NCI-H1694 (cell line): Measurements from ENCODE around the gene ITGB7.
"Not testable (repeated sequence)": the region's sequence is repeated elsewhere in the genome, so short reads cannot be mapped to it uniquely, and the experiment has no call there.

Source experiments
- DNase-seq: peaks from one replicate; lab custom pipeline; 2025; lab: John Stamatoyannopoulos, UW

The ITGB7 gene

DNA sequence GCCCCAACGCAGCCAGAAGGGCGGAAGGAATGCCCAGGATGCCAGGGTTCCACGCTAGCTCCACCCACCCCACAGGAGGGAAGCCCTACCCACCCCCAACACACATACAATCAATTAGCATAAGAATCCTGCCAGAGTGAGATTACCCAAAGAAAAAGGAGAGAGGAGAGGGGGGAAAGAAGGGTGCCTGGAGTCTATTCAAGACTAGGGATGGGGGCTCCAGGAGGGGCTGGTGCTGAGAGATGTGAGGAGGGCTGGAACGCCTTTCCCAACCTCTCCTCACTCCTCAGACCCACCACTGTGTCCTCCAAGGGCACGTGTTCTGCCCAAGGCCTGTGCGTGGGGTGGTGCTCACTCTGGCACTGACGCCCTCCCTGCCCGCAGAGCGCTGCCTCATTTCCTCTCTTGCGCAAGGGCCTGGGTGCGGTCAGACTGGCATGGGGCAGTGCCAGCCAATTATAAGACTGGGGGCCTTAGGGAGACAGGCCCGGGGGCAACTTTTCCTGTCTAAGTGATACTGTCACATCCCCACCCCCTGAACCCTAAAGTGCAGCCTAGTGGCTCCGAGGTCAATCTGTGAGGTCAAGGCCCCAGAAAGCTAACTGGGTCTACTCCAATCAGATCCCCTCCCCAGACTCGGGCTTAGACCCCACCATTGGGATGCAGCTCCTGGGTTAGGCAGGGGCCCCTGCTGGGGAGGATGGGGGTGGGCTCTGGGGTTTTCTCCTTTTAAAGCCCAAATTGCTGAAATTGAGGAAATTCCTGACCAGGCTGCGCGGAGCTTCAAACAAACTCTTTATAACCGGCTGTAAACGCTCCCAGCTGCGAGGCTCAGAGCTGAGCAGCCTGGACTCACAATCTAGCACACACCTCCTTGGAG is 10.2 kb upstream of the ITGB7 start:
- DNase-seq = no peak

DNA sequence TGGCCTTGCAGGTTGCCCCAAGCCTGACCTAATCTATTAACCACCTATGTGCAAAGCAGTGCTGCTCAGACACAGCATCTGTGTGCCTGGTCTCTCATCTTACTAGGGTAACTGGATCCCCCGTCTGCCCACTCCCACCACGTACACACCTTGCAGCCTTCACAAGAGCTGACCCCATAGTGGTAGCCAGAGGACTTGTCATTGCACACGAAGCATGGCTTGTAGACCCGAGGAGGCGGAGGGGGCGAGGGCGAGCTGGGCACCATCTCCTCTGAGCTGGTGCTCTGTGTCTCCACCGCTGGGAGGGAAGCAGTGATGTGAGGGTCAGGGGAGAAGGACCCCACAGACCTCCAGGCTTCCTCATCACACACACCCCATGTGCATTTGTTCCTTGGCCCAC is 8.4 kb upstream of the ITGB7 start:
- DNase-seq = no peak

DNA sequence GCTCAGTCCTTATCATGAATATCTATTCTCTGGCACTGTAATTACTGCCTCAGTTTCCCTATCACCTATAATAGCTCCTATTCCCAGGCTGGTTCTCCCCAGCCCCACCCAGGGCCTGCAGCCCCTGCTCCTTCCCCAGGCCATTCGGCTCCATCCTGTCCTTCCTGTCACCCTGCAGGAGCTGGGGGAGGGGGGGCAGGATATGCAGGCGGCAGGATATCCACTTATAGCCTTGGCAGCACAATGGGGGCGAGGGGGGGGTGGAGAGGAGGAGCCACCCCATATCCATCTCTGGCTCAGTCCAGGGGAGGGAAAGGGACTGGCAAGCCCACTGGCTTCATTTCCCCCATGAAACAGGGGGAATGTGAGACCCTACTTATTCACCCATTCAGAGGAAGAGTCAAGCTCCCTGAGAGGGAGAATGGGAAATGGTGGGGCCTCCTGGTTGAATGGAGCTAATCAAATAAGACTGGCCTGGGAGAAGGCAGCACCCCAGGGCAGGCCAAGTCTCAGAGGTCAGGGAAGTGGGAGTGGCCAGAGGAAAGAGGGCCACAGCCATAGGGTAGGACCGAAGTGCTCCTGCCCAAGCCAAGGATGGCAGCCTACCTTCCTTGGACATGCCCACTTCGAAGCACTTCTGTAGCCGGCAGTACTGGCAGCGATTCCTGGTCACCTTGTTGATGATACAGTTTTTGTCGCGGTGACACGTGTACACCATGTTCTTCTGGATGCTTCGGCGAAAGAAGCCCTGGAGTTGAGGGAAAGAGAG is 7.8 kb upstream of the ITGB7 start:
- no peak for DNase-seq

DNA sequence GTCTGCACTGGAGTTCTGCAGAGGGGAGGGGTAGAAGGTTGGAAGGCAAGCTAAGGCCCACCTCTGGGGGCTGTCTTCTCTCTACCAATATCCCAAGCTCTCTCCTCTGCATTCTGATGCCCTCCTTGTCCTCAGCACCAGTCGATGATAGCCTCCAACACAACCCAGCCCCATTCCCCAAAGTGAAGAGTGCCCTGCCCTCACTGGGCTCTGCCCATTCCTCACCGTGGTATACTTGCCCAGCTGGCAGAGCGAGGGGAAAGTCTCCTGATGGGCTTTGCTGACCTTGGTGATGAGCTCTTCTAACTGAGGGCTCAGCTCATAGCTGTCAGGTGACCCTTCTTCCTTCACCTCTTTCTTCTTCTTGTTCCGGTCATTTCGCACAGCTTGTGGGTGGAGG is 7.2 kb upstream of the ITGB7 start:
- no peak for DNase-seq

DNA sequence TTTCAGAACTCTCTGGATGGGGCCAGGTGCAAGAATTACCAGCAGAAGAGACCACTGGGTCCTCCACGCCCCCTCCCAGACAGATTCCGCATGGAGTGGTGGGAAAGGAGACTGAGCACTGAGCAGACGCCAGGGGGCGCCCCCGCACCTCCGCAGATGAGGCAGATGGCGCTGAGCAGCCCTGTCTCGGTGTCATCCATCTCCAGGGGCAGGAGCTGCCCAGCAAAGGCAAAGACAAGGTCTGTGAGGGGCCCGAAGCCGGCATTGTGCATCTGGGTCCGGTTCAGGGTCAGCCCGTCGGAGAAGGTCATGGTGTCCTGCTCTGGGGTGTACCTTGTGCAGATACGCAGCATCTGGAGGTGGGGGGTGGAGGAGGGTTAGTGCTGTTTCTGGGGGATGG is 6.3 kb upstream of the ITGB7 start:
- DNase-seq = peak; percentile 57

DNA sequence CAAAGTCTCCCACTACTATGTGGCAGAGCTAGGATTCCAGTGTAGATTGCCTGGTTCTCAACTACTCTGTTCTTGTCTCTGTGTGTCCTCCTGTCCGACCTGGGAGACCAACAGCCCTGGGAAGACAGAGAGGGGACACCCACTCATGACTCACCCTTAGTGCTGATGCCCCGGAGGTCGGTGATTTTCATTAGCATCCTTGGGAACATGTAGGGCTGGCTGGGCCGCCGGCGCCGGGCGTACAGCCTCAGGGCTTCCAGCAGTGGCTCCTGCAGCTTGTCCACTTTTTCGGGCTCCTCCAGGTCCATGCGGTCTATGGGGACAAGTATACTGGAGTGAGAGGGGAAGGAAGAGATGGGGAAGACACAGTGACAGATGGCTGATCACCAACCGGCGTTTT is 5.9 kb upstream of the ITGB7 start:
- no peak for DNase-seq

DNA sequence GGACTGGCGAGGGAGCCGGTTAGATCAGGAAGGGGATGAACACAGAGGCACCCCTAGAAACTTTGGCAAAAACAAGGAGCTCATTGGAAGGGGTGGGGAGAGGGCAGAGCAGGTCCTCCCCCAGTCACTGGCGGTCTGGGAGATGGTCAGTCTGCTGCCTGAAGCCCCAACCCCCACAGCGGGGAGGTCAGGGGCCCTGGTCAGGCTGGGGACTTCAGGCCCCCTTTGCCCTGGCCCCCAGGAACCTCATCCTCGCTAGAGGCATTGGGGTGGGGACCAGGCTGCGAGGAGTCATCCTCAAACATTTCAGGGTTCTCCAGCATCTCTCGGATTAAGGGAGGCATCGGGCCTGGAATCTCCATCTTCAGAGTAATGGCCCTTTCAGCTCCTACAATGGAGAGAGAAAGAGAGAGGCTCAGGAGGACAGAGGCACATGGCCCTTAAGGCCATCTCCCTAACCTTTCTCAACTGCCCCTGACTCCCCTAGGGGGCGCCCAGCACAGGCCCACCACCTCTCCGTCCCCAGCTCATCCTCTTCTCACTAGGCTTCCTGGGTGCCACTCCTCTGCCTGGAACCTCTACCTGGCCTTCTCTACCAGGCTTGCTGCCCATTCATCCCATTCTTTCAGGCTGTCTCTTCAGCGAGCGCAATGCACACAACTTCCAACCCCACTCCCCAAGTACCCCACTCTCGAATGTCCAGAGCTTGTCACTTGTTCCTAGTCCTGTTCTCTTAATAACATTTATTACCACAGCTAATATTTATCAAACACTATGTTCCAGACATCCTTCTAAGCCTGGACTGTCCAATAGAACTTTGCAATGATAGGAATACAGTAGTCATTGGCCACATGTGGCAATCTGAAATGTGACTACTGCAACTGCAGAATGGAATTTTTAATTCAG is 4.7 kb upstream of the ITGB7 start:
- no peak for DNase-seq

DNA sequence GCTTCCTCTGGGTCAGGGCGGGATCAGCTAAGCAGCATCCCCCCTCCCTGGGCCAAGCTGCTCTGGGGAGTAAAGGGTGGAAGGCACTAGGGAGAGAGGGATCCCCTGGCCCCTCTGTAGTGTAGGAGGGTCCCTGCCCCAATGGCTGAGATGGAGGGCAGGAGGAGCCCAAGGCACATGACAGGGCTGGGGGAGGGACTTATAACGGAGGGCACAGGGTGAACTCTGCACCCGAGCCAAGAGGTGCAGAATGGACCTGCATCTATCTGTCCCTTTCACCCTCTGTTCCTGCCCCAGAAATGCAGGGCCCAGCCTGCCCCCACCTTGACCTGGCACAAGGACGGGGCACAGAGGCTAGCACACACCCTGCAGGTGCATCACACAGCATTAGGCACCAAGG is 3.8 kb upstream of the ITGB7 start:
- DNase-seq = no peak

DNA sequence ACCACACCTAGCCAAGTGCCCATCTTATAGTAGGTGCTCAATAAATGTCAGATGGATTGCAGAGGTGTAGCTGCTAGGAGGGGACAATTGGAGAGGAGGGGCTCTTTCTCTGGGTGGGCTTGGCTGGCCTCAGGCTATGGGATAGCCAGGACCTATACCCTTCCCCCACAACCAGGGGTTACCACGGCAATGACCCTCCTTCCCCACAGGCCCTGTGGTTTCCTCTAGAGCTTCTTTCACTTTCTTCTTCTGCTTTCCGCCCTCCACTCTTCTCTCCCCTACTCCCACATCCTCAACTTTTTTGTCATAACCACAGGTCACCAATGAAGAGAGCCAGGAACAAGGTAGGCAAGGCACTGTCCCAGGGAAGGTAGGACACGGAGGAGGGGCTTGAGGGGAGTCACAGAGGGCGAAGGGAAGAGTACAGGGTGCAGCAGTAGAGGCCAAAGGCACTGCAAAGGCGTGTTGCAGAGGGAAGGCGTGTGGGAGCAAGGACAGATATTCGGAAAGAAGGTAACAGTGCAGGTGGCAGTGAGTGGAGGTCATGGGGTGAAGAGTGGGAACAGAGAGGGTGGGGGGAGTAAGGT is 1.9 kb upstream of the ITGB7 start:
- DNase-seq = no peak

DNA sequence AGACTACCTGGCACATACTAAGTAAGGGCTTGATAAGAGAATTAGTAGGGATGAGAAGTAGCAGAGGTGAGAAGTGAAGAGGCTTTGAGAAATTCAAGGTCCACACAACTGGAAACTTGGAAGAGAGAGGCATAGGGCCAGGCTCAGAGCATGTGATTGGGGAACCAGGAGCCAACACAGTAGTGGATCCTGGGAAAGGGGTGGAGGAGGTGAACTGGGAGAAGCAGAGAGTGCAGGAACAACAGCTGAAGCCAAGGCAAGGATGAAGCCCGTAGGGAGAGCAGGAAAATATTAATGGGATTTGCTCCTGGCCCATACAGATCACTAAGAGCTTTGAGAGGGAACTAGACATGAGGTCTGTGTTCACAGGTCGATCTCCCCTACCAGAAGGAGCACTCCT is 1.4 kb upstream of the ITGB7 start:
- DNase-seq = no peak

DNA sequence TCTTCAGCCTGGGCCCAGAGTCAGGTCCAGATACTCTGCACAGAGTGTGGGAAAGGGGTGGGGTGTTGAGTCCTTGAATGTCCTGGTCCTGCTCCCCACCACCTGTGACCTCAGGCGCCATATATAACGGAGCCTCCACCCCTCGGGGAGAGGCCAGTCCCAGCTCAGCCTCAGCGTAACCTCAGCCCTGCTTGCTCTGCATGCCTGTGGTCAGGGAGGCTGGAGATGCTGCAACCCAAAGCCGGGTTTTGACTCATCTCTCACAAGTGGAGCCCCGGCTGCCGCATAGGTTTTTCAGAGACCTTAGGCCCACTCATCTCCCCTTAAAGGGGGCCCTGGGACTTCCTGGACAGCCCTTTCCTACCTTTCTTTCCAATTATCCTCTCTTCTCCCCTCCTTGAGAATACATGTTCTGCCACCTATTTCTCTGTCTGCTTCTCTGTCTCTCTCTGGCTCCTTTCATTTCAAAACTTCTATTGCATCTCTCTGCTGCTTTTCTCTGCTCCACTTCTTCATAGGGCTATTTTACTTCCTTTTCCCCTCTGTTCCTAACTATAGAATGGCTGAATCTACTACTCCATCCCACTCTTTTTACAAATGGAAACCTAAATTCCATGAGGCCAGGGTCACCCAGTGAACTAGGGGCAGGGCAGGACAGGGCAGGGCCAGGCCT is 1.2 kb downstream of the ITGB7 start:
- DNase-seq = no peak

DNA sequence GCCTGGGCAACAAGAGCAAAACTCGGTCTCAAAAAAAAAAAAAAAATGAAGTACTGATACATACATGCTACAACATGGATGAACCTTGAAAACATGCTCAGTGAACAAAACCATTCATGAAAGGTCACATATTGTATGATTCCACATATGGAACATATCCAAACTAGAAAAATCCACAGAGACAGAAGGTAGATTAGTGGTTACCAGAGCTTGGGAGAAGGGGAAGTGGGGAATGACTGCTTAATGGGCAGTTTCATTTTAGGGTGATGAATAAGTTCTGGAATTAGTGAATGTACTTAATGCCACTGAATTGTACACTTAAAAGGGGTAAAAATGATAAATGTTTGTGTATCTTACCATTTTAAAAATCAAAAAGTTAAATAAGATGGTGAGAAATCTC is 2.7 kb downstream of the ITGB7 start:
- no peak for DNase-seq

DNA sequence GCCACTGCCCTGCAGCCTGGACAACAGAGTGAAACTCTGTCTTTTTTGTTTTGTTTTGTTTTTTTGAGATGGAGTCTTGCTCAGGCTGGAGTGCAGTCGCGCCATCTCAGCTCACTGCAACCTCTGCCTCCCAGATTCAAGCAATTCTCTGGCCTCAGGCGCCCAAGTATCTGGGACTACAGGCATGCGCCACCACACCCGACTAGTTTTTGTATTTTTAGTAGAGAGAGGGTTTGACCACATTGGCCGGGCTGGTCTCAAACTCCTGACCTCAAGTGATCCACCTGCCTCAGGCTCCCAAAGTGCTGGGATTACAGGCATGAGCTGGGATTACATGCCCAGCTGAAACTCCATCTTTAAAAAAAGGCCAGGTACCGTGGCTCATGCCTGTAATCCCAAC is 4.7 kb downstream of the ITGB7 start:
- DNase-seq = not testable (repeated sequence)

DNA sequence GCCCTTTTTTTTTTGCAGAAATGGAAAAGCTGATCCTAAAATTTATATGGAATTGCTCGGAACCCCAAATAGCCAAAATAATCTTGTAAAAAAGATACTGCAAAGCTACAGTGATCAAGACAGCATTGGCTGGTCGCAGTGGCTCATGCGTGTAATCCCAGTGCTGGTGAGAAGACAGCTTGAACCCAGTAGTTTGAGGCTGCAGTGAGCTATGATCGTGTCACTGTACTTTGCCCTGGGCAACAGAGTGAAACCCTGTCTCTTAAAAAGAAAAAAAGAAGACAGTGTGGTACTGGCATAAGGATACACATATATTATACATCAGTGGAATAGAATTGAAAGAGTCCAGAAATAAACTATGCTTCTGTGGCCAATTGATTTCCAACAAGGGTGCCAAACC is 5.4 kb downstream of the ITGB7 start:
- no peak for DNase-seq

DNA sequence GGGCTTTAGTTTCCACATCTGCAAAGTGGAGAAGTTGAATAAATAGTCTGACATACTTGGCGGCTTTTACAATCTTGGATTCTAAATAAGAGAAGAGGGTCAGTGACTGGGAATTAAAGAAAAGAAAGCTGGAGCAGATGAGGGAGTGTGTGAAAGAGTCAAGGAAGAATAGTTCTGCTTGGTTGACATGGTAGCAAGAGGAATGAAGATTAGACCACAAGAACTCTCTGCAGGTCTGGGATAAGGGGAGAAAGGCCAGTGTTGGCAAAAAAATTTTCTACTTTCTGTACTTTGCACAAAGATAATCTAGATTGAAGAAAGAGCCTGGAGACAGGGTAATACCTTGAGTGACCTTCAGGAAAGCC is 5.9 kb downstream of the ITGB7 start:
- no peak for DNase-seq

DNA sequence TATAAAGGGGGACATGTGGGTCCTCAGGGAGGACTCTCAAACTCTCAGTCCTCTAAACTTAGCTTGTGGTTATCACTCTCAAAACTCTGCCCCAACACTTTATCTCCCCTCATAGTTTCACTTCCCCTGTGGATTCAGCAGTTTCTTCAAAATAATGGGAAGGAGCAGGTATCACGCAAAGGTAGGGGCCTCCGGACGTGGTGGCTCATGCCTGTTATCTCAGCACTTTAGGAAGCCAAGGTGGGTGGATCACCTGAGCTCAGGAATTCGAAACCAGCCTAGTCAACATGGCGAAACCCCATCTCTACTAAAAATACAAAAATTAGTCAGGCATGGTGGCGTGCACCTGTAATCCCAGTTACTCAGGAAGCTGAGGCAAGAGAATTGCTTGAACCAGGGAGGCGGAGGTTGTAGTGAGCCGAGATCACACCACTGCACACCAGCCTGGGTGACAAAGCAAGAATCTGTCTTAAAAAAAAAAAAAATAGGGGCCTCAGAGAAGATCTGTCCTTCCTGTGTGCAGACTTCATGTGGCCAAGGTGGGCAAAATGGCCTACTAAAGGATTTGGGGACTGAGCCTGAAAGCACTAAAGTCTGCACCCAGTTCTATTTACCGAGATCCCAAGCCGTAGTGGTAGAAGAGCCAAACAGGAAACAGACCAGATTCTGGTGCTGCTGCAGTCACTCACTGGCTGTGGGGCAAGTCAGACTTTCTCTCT is 6.4 kb downstream of the ITGB7 start:
- no peak for DNase-seq

DNA sequence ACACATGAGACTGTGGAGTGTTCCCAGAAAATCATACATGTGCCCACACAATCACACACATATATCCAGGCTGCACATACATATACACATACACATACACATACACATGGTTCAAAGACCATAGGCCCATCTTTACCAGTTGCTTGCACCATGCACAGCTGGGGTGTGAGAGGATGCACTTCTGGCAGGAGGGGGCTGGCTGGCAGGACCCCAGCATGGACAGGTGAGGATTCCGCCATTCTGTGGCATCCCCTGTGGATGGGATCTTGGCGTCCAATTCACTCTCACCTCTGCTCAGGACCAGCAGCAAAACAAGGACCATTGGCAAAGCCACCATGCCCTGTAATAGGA is 7.0 kb downstream of the ITGB7 start:
- DNase-seq = no peak

DNA sequence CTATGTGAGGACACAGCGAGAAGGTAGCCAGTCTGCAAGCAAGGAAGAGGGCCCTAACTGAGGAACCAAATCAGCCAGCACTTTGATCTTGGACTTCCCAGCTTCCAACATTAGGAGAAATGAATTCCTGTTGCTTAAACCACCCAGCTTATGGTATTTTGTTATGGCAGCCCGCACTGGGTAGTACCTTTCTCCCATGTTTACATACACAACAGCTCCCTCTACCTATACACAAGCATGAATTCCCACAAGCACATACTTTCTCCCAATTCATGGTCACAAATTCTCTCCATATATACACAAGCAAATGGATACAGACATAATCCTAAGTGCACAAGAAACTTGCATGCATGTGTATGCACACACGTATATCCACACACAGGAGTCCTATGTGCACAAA is 7.4 kb downstream of the ITGB7 start:
- DNase-seq = no peak

DNA sequence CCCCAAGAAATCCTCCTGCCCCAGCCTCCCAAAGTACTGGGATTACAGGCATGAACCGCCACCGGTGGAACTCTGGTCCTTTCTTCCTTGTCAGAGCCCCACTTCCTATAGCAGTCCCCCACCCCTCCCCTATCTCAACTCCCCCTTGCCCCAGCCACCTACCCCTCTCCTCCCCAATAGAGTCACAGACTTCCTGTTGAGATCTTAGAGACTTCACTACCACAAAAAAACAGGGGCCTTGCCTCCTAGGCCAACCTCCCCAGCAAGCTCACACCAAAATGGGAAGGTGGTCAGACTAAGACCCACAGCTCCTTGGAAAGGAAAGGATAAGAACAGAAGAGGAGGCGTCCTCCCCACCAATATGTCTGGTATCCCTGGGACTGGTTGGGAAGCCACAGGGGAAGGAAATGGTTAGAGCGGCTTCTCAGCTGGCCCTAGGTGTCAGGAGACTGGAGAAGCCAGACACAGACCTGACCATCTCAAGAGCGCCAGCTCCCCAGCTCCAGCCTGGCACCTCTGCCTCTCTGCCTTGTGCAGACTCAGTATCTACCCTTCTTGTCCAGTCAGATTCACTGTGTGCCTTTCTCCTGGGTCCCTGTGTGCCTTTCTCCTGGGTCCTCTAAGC is 8.5 kb downstream of the ITGB7 start:
- DNase-seq = no peak

DNA sequence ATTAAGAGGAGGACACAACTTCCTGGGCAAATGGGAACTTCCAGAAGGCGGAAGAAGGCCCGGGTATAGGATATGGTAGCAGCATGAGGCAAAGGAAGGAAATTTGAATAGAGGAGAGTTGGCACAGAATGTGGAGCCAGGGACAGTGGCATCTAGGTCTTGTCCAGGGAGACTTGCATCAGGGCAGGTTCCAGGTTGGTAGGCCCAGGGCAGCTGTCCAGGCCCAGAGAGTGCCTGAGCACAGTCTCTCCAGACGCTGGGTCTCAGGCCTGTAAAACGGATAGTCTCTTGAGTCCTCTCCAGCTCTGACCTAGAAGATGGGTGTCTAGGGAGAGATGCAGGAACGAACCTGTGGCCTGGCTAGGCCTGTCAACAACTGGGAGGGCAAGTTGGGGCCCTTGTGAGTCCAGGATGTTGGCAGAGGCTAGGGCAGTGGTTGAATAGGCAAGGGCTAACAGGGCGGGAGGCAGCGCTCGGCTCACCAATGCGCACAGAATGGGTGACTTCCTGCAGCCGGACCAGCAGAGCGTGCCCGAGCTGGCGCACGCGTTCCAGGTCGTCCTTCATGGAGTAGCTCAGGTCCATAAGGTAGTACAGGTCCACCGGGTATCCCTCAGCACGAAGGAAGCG is 9.9 kb downstream of the ITGB7 start:
- no peak for DNase-seq
